ENCODE data around the gene DCPS. TPM values are rescaled to one million over a fixed set of nuclear protein-coding genes. Genes with fewer than 3 reads are reported as not detected.
"Not testable (repeated sequence)": the region's sequence is repeated elsewhere in the genome, so short reads cannot be mapped to it uniquely, and the experiment has no call there.

DCPS gene
- 7.2 TPM for total RNA-seq (ENCODE audit: unreplicated experiment)
- long read RNA-seq, transcript DCPS-201 (6 exons, 1,479 nt), result major isoform, 8 of 9 reads
- long read RNA-seq, partial matches to known transcripts, result 1 of 9 reads
- long read RNA-seq, other reads (novel, unspliced or antisense), result 0 of 9 reads

DNA sequence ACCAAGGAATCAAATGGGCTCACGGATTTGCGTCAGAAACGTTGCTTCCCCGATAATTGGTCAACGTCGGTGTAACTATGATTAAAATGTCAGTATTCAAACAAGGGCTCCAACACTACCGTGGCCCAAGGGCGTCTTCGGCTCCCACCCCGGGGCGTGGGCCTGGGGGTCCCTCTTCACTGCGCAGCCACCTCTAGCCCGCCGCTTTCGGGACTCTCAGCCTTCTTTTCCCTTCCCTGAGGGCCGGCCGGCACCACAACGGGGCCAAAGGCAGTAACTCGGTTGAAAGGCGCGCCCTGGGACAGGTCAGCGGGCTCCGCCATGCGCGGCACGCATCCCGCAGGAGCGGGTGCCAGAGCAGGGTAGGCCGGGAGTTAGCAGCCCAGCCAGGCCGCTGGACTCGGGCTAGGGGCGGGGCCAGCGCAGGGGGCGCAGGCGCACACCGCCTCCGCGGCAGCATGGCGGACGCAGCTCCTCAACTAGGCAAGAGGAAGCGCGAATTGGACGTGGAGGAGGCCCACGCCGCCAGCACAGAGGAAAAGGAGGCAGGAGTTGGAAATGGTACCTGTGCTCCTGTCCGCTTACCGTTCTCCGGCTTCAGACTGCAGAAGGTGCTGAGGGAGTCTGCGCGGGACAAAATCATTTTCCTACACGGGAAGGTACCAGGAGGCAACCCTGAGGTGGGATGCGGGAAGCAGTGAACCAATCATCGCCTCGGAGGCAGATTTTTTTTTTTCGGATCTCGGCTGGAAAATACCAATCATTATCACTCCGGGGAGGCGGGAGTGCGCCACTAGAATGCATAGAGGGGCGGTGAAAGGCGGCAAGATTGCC lies at the start of gene DCPS:
Gene DCPS (plus strand): TSS at position 438 of the 834 bp plus-strand sequence. CDS start 21 bp downstream, at position 459.
- TF ChIP-seq CTCF (IDR thresholded peaks at IDR 0.05; ENCODE audit: partially characterized antibody, unreplicated experiment), result no peak
- no peaks in the 10 kb centered on the region for H3K27me3 Mint-ChIP-seq (ENCODE audit: unreplicated experiment)
- peaks cover 17% of the 10 kb centered on the region for H3K4me1 Mint-ChIP-seq (ENCODE audit: low read depth, unreplicated experiment)
- DNase-seq, result peak; percentile 94
- peaks cover 4% of the 10 kb centered on the region for H3K9me3 Mint-ChIP-seq (ENCODE audit: unreplicated experiment)
- peaks cover 4% of the 10 kb centered on the region for H3K36me3 Mint-ChIP-seq (ENCODE audit: unreplicated experiment)
- H3K27ac Mint-ChIP-seq (ENCODE audit: unreplicated experiment), result peak within 1 kb of the TSS; percentile 78
- peak within 1 kb of the TSS; percentile 84 for H3K4me3 Mint-ChIP-seq (ENCODE audit: unreplicated experiment)

DNA sequence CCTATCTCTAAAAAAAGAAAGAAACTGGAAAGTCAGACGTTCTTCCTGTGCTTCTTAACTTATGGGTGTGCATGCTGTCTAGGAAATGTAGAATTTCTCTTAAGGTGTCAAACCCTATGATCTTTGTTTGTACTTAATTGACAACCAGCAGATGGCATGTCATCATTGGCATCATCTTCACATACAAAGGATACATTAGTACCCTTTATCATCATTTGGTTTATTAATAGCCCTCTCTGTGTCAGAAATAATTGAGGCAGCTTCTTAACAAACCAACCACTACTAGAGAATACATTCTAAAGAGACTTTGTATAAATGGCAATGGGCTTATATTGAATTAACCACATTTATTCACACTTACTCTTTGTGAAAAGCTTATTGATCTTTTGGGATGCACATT lies 49.0 kb upstream of the DCPS start:
- H3K27ac Mint-ChIP-seq (ENCODE audit: unreplicated experiment), result no peak overlapping the region
- no peaks in the 10 kb centered on the region for H3K9me3 Mint-ChIP-seq (ENCODE audit: unreplicated experiment)
- H3K4me3 Mint-ChIP-seq (ENCODE audit: unreplicated experiment), result no peak overlapping the region
- TF ChIP-seq CTCF (IDR thresholded peaks at IDR 0.05; ENCODE audit: partially characterized antibody, unreplicated experiment), result no peak
- H3K36me3 Mint-ChIP-seq (ENCODE audit: unreplicated experiment), result no peaks in the 10 kb centered on the region
- no peak for DNase-seq
- no peaks in the 10 kb centered on the region for H3K4me1 Mint-ChIP-seq (ENCODE audit: low read depth, unreplicated experiment)
- H3K27me3 Mint-ChIP-seq (ENCODE audit: unreplicated experiment), result no peaks in the 10 kb centered on the region

- H3K27ac Mint-ChIP-seq (ENCODE audit: unreplicated experiment); DNase-seq; H3K27me3 Mint-ChIP-seq (ENCODE audit: unreplicated experiment); H3K9me3 Mint-ChIP-seq (ENCODE audit: unreplicated experiment); H3K36me3 Mint-ChIP-seq (ENCODE audit: unreplicated experiment); H3K4me1 Mint-ChIP-seq (ENCODE audit: low read depth, unreplicated experiment); H3K4me3 Mint-ChIP-seq (ENCODE audit: unreplicated experiment): not testable (repeated sequence)
Observed at GRCh38 chr11:126255507-126255906, 48.4 kb upstream of the DCPS start.

DNA sequence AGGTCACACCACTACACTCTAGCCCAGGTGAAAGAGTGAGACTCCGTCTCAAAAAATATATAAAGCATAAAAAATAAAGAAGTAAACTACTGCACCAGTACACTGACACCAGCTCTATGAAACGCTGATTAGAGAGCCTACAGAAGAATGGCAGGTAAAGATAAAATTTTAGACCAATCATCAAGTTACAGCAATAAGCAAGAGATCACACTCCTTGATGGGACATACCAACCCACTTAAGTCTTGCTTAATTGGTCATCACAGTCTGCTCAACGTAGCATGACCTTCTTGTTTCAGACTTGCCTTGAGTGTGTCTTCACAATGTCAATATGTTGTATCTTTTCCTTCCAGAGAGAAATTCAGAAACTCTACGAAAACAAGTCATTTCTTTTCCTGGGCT lies 47.6 kb upstream of the DCPS start:
- Mint-ChIP-seq H3K36me3 (ENCODE audit: unreplicated experiment) (no peaks in the 10 kb centered on the region), H3K9me3 (ENCODE audit: unreplicated experiment) (no peaks in the 10 kb centered on the region), H3K4me3 (ENCODE audit: unreplicated experiment) (no peak overlapping the region), H3K27ac (ENCODE audit: unreplicated experiment) (no peak overlapping the region), H3K4me1 (ENCODE audit: low read depth, unreplicated experiment) (no peaks in the 10 kb centered on the region), H3K27me3 (ENCODE audit: unreplicated experiment) (peaks cover 1% of the 10 kb centered on the region)
- DNase-seq, result no peak
- no peak for TF ChIP-seq CTCF (IDR thresholded peaks at IDR 0.05; ENCODE audit: partially characterized antibody, unreplicated experiment)

GRCh38 chr11:126257144-126257543 lies 46.7 kb upstream of the DCPS start:
- no peaks in the 10 kb centered on the region for H3K36me3 Mint-ChIP-seq (ENCODE audit: unreplicated experiment)
- peaks cover 1% of the 10 kb centered on the region for H3K27me3 Mint-ChIP-seq (ENCODE audit: unreplicated experiment)
- no peaks in the 10 kb centered on the region for H3K4me1 Mint-ChIP-seq (ENCODE audit: low read depth, unreplicated experiment)
- no peaks in the 10 kb centered on the region for H3K9me3 Mint-ChIP-seq (ENCODE audit: unreplicated experiment)
- H3K4me3 Mint-ChIP-seq (ENCODE audit: unreplicated experiment), result no peak overlapping the region
- H3K27ac Mint-ChIP-seq (ENCODE audit: unreplicated experiment), result no peak overlapping the region
- no peak for DNase-seq
- no peak for TF ChIP-seq CTCF (IDR thresholded peaks at IDR 0.05; ENCODE audit: partially characterized antibody, unreplicated experiment)

Measured in glutamatergic neuron (in vitro differentiated cells).